ENCODE data around the gene GALNT5.

DNA sequence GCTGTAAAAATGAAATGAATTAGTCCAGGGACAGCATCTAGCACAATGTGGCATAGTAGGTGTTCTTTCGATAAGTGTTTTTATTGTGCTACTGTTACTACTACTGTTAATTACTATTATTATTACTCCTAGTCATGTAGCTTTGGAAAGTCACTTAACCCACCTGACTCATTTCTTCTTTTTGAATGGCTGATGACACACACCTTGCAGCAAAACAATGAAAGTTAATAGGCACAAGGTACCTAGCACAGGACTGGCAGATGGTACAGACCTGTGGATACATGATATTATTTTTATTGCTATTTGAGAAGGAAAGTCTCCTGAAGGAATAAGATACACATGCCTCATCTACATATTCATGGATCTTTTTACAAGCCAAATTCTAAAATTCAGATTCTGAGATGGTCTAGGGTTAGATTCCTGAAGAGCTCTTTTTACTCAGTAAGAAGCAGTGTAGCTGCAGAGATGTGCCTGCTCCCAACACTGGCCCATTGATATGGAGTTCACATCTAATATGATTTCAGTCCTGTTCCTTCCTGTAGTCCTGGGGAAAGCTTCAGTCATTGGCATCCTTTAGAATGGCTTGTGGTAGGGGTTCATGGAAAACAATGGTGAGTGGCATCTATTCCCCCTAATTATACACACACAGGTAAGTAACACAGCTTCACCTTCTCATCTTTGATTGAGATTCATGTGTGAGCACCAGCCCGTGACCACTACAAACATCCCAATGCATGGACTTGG, 76.0 kb downstream of the GALNT5 start:
- no peak for TF ChIP-seq CTCF (IDR thresholded peaks at IDR 0.05)
- TF ChIP-seq POLR2A (IDR thresholded peaks at IDR 0.05), result no peak
